ENCODE measurements around the gene NPY. TPM values are rescaled to one million over a fixed set of nuclear protein-coding genes. Genes with fewer than 3 reads are reported as not detected.

Gene NPY
- total RNA-seq, 4 donors from 2014 or later = 3.8 to 13.3 TPM; not detected in 2

- Histone ChIP-seq H3K27me3 (peaks cover 0 to 12% of the 10 kb centered on the region in 2 donors), H3K9me3 (no peaks in the 10 kb centered on the region), H3K4me3 (peak overlapping the region in 3 of 4 donors; percentile 14 to 28 (median 14)), H3K27ac (no peak overlapping the region), H3K36me3 (no peaks in the 10 kb centered on the region), H3K4me1 (peaks cover 0 to 19% (median 0%) of the 10 kb centered on the region in 4 donors)
- TF ChIP-seq CTCF (IDR thresholded peaks at IDR 0.05) = no peak
- no peak for TF ChIP-seq POLR2A (IDR thresholded peaks at IDR 0.05)
- no peak for DNase-seq
Measured at GRCh38 chr7:24284699-24285506, 913 bp downstream of the NPY start.

- Histone ChIP-seq H3K27me3 (no peaks in the 10 kb centered on the region), H3K36me3 (no peaks in the 10 kb centered on the region), H3K4me3 (no peak overlapping the region), H3K4me1 (peaks cover 0 to 2% (median 0%) of the 10 kb centered on the region in 4 donors), H3K9me3 (no peaks in the 10 kb centered on the region), H3K27ac (no peak overlapping the region)
- peak in 2 of 3 donors; percentile 17 to 54 for DNase-seq
- TF ChIP-seq CTCF (IDR thresholded peaks at IDR 0.05) = peak in 4 of 6 experiments; percentile 23 to 50 (median 46)
- TF ChIP-seq POLR2A (IDR thresholded peaks at IDR 0.05) = no peak
Measured at GRCh38 chr7:24290004-24290641, 6.1 kb downstream of the NPY start.

- Histone ChIP-seq H3K4me3 (no peak overlapping the region), H3K27me3 (no peaks in the 10 kb centered on the region), H3K36me3 (no peaks in the 10 kb centered on the region), H3K27ac (no peak overlapping the region), H3K4me1 (no peaks in the 10 kb centered on the region), H3K9me3 (no peaks in the 10 kb centered on the region)
- DNase-seq = no peak
- TF ChIP-seq POLR2A (IDR thresholded peaks at IDR 0.05) (no peak), CTCF (IDR thresholded peaks at IDR 0.05) (no peak)
Measured at GRCh38 chr7:24291271-24291670, 7.3 kb downstream of the NPY start.

GRCh38 chr7:24297362-24297761 is 13.4 kb downstream of the NPY start:
- Histone ChIP-seq H3K36me3 (no peaks in the 10 kb centered on the region), H3K4me3 (no peak overlapping the region), H3K9me3 (no peaks in the 10 kb centered on the region), H3K27me3 (no peaks in the 10 kb centered on the region), H3K4me1 (no peaks in the 10 kb centered on the region), H3K27ac (no peak overlapping the region)
- DNase-seq = no peak
- TF ChIP-seq CTCF (IDR thresholded peaks at IDR 0.05) = no peak
- no peak for TF ChIP-seq POLR2A (IDR thresholded peaks at IDR 0.05)

- H3K9me3 ChIP-seq = no peaks in the 10 kb centered on the region
- H3K4me1 ChIP-seq = no peaks in the 10 kb centered on the region
- H3K36me3 ChIP-seq = no peaks in the 10 kb centered on the region
- H3K27me3 ChIP-seq = no peaks in the 10 kb centered on the region
- TF ChIP-seq POLR2A (IDR thresholded peaks at IDR 0.05) = no peak
- TF ChIP-seq CTCF (IDR thresholded peaks at IDR 0.05) = no peak
- no peak overlapping the region for H3K27ac ChIP-seq
- no peak overlapping the region for H3K4me3 ChIP-seq
- no peak for DNase-seq
Measured at GRCh38 chr7:24298696-24299095, 14.7 kb downstream of the NPY start.
